GM10248 (cell line): Measurements from ENCODE around the gene PLLP.

ENCODE experiments used
- CTCF ChIA-PET: fragments of 300-600 bp; sonication (Branson Sonifier 250); formaldehyde crosslinking; extraction: SDS; loops from one replicate; lab custom pipeline; 2021; ENCODE audit warnings: antibody characterized with exemption; lab: Yijun Ruan, JAX
- POLR2A ChIA-PET: fragments of 350-650 bp; sonication (Branson Sonifier 250); formaldehyde crosslinking; extraction: SDS; loops from one replicate; lab custom pipeline; 2020; ENCODE audit warnings: antibody characterized with exemption; lab: Yijun Ruan, JAX
- DNase-seq: peaks from one replicate; pipeline ENCODE4 v3.0.0; 2012; ENCODE audit errors: extremely low spot score
- TF ChIP-seq, protein P1 (sequence below): IDR thresholded peaks from 2 replicates; pipeline ENCODE4 v1.5.1; 2012; ENCODE audit warnings: mild to moderate bottlenecking, low read depth; ENCODE audit errors: extremely low read depth, missing control alignments, control extremely low read depth

Gene PLLP

DNA sequence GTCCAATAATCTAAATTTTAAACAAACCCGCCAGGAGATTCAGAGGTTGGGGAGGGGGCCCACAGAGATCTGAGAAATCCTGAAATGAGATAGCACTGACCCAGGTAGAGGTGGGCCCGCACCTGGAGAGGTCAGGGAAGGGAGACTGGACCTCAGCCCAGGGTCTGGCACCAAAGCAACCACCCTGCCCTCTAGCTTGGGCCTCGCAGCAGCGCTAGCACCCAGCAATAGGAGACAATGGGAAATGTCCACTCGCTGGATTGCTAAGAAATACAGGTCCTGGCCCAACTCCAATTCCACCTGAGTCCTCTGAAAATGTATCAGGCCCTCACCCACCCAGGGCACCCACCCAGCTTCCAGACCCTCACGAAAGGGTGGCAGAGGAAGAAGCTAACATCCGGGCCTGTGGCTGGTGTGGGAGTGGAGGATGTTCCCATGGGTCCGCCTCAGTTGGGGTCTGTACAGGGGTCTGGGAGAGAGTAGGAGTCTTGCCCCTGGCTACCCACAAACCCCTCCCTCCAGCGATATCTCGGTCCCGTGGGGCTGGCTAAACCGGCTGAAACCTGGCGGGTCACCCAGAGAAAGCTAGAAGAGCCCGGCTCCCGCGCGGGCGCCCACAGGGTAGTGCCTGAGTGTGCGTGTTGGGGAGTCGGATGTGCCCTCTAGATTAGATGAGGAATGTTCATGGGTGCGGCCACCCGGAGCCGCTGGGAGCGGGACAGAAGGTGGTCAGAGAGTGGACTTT lies 1.1 kb downstream of the PLLP start:
- no peak for DNase-seq
- TF ChIP-seq, protein P1, sequence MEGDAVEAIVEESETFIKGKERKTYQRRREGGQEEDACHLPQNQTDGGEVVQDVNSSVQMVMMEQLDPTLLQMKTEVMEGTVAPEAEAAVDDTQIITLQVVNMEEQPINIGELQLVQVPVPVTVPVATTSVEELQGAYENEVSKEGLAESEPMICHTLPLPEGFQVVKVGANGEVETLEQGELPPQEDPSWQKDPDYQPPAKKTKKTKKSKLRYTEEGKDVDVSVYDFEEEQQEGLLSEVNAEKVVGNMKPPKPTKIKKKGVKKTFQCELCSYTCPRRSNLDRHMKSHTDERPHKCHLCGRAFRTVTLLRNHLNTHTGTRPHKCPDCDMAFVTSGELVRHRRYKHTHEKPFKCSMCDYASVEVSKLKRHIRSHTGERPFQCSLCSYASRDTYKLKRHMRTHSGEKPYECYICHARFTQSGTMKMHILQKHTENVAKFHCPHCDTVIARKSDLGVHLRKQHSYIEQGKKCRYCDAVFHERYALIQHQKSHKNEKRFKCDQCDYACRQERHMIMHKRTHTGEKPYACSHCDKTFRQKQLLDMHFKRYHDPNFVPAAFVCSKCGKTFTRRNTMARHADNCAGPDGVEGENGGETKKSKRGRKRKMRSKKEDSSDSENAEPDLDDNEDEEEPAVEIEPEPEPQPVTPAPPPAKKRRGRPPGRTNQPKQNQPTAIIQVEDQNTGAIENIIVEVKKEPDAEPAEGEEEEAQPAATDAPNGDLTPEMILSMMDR = no peak
- POLR2A ChIA-PET = no interaction called here
- CTCF ChIA-PET = interaction anchor here (1.2 to 1.6 kb wide), 2 partner anchors 18 to 20 kb away, joined by 3 to 5 read pairs; no protein-coding TSS in a partner anchor

DNA sequence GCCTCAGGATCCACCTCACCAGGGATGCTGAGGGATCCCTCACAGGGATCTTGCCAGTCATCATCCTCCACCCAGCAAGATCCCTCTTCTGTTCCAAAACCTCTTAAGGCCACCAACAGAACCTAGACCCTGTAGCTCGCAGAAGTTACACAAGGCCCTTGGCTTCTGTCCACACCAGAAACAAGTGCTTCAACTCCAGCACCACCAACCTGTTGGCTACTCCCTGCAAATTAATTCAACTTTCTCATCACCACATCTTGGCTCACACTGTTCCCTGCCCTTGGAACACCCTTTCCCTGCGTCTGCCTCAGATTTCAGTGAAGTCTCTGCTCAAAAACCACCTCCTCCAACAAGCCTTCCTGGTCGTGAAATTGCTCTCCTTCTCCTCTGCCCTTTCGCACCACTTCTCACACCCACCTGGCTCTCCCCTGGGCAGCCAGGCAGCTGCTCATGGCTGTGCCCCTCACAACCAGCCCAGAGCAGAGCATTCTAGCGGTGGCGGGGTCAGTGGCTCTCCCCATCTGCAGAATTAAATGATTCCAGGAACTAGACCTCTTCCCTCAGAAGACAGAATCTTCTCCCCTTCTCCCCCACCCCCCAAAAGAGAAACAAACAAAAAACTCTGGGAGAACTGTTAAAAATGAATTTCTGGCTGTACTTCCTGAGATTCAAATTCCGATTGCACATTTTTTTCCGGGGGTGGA lies 1.8 kb downstream of the PLLP start:
- TF ChIP-seq, protein P1 = no peak
- DNase-seq = no peak
- ChIA-PET POLR2A (no interaction called here), CTCF (interaction anchor here (0.9 to 1.6 kb wide), 3 partner anchors 19 to 134 kb away, joined by 3 to 5 read pairs (median 3); no protein-coding TSS in a partner anchor)

DNA sequence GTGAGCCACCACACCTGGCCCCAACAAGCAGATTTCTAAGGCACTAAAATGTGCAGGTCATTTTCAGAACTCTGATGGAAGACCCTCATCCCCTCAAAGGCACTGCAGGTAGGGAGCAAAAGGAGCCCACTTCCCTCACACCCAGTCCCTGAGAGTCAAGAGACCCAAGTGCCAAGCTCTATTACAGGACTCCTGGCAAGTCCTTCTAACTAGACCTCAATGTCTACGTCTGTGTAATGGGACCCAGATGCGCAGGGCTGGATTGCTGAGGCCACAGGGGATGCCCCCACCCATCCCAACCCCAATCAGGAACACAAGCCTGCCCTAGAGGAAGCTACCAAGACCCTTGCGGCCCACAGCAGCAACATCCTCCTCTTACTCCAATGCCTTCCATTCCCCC lies 2.7 kb downstream of the PLLP start:
- no peak for DNase-seq
- TF ChIP-seq, protein P1 = no peak
- ChIA-PET POLR2A (no interaction called here), CTCF (interaction anchor here (0.9 to 2.0 kb wide), 3 partner anchors 20 to 137 kb away, joined by 3 to 7 read pairs (median 4); no protein-coding TSS in a partner anchor)

DNA sequence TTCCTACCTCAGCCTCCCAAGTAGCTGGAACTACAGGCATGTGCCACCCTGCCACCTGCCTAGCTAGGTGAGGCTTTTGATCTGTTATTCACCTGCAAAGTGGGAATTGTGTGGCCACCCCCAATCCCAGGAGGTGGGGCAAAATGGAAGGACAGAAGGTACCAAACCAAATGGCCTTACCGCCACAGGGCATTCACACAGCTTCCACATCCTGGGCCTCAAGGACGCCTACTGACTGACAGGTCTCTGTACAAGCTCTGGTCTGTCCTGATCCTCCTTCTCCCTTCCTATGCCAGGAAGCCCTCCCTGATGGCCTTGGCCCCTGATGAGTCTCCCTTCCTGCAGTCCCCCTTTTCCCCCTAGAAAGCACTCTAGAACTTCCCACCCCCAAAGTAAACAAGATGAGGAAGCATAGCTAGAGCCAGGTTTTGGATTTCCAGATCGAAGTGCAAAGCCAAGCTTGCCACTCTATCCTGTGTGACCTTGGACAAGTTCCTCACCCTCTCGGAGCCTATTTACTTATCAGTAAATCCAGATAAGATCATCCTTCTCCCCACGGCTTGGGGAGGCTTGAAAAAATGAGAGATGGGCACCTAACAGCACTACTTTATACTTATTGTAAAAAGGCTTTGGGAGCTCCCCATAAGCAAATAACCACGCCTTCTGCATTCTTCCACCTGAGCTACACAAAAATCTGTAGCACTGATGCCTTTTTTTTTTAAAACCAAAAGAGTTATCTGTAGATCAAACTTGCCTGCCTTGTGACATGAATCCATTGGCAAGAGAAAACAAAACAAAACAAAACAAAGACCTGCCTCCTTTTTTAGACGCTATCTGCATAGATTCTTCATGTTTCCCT lies 4.5 kb downstream of the PLLP start:
- POLR2A ChIA-PET = interaction anchor here (0.7 kb wide), 1 partner anchor 17 kb away, joined by 4 read pairs; no protein-coding TSS in a partner anchor
- DNase-seq = no peak
- TF ChIP-seq, protein P1 = no peak
- CTCF ChIA-PET = interaction anchor here (0.8 to 2.0 kb wide), 7 partner anchors 9 to 138 kb away, joined by 3 to 7 read pairs (median 5); no protein-coding TSS in a partner anchor

DNA sequence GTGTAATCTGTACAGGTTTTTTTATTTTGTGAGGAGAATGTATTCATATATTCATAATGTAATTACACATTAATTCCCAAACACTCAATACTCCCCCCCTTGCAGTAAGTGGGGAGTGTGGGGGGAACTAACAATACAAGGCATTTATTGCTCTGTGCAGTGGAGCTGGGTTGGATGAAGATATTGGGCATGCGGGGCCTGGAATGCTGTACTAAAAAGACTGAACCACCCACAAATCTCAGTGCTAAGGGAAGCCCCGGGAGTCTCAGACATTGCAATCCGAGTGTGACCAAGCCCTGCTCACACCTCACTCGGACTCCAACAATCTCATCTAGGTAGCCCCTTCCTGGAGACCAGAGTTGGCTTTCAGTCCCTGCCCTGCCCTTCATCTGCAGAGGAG lies 6.0 kb downstream of the PLLP start:
- CTCF ChIA-PET = interaction anchor here (1.1 to 1.6 kb wide), 2 partner anchors 14 to 238 kb away, joined by 3 read pairs; no protein-coding TSS in a partner anchor
- TF ChIP-seq, protein P1 = no peak
- POLR2A ChIA-PET = no interaction called here
- no peak for DNase-seq
